MM.1S (cell line): ENCODE measurements around the gene HIGD2A.

ENCODE experiments used
- DNase-seq: peaks from one replicate; pipeline ENCODE4 v3.0.0-alpha.2; 2015
- H2AFZ ChIP-seq: fragments of 300-600 bp; sonication (generic); 2 replicates; pipeline ENCODE4 v1.6.0; 2016; ENCODE audit warnings: antibody characterized with exemption, low read length
- H3F3A ChIP-seq: fragments of 300-600 bp; sonication (generic); 2 replicates; pipeline ENCODE4 v1.6.1; 2016; ENCODE audit warnings: mild to moderate bottlenecking, antibody characterized with exemption, low read length, moderate library complexity, mixed read lengths; ENCODE audit not compliant: insufficient read depth
- H3K27ac ChIP-seq: fragments of 300-600 bp; sonication (generic); 2 replicates; pipeline ENCODE4 v1.5.1; 2016; ENCODE audit warnings: mild to moderate bottlenecking, low read length
- H3K27me3 ChIP-seq: fragments of 300-600 bp; sonication (generic); replicated peaks from 2 replicates; pipeline ENCODE4 v1.6.0; 2016; ENCODE audit warnings: low read length; ENCODE audit not compliant: insufficient read depth
- H3K36me3 ChIP-seq: fragments of 300-600 bp; sonication (generic); replicated peaks from 2 replicates; pipeline ENCODE4 v1.6.1; 2016; ENCODE audit warnings: mild to moderate bottlenecking, low read length, mixed read lengths; ENCODE audit not compliant: insufficient read depth
- H3K4me1 ChIP-seq: fragments of 300-600 bp; sonication (generic); 2 replicates; pipeline ENCODE4 v1.6.1; 2016; ENCODE audit warnings: low read length, mixed read lengths
- H3K4me2 ChIP-seq: fragments of 300-600 bp; sonication (generic); 2 replicates; pipeline ENCODE4 v1.6.0; 2016; ENCODE audit warnings: low read depth, low read length
- H3K4me3 ChIP-seq: fragments of 300-600 bp; sonication (generic); 2 replicates; pipeline ENCODE4 v1.5.1; 2016; ENCODE audit warnings: low read length, mixed read lengths
- H3K79me2 ChIP-seq: fragments of 300-600 bp; sonication (generic); 2 replicates; pipeline ENCODE4 v1.6.1; 2016; ENCODE audit warnings: mixed run types, low read length, mixed read lengths
- H3K9ac ChIP-seq: fragments of 300-600 bp; sonication (generic); 2 replicates; pipeline ENCODE4 v1.6.1; 2016; ENCODE audit warnings: low read length, mixed read lengths
- H3K9me2 ChIP-seq: fragments of 300-600 bp; sonication (generic); replicated peaks from 2 replicates; pipeline ENCODE4 v1.6.1; 2016; ENCODE audit warnings: mild to moderate bottlenecking, low read length, mixed read lengths; ENCODE audit not compliant: insufficient read depth
- H3K9me3 ChIP-seq: fragments of 300-600 bp; sonication (generic); replicated peaks from 2 replicates; pipeline ENCODE4 v1.6.1; 2016; ENCODE audit warnings: mild to moderate bottlenecking, low read length, mixed read lengths; ENCODE audit not compliant: insufficient read depth
- H4K20me1 ChIP-seq: fragments of 300-600 bp; sonication (generic); 2 replicates; pipeline ENCODE4 v1.6.1; 2016; ENCODE audit warnings: mild to moderate bottlenecking, low read length, moderate library complexity, mixed read lengths; ENCODE audit not compliant: insufficient read depth
- CTCF ChIP-seq: fragments of 300-600 bp; sonication (generic); IDR thresholded peaks from 2 replicates; pipeline ENCODE4 v1.5.1; 2016; ENCODE audit warnings: antibody characterized with exemption, low read length, mixed read lengths
- EZH2 ChIP-seq: fragments of 300-600 bp; sonication (generic); optimal IDR thresholded peaks from 2 replicates; pipeline ENCODE3; 2017; ENCODE audit warnings: low read depth, mild to moderate bottlenecking, antibody characterized with exemption, low read length, mixed read lengths
- EZH2phosphoT487 ChIP-seq: fragments of 300-600 bp; sonication (generic); IDR thresholded peaks from 2 replicates; pipeline ENCODE4 v1.6.1; 2018; ENCODE audit warnings: antibody characterized with exemption, low read length

The HIGD2A gene

GRCh38 chr5:176387384-176387925, 1.1 kb upstream of the HIGD2A start:
- peak overlapping the region; percentile 88 for H3K4me3 ChIP-seq
- no peaks in the 10 kb centered on the region for H3K27me3 ChIP-seq
- H3K9me2 ChIP-seq, result no peaks in the 10 kb centered on the region
- no peaks in the 10 kb centered on the region for H3K9me3 ChIP-seq
- peaks cover 14% of the 10 kb centered on the region; the same call in 1 of the 2 replicates for H3K36me3 ChIP-seq
- no peak overlapping the region for H2AFZ ChIP-seq
- peak overlapping the region; percentile 63 for H3K4me2 ChIP-seq
- H3F3A ChIP-seq, result peaks cover 7% of the 10 kb centered on the region; the same call in 1 of the 2 replicates
- H3K27ac ChIP-seq, result no peak overlapping the region
- H3K9ac ChIP-seq, result peak overlapping the region; percentile 98
- peak; percentile 31 for DNase-seq
- peaks cover 5% of the 10 kb centered on the region; the same call in 1 of the 2 replicates for H3K4me1 ChIP-seq
- peaks cover 69% of the 10 kb centered on the region for H3K79me2 ChIP-seq
- TF ChIP-seq CTCF (peak; percentile 21; the same call in 1 of the 2 replicates), EZH2 (no peak)
- peaks cover 8% of the 10 kb centered on the region; the same call in 1 of the 2 replicates for H4K20me1 ChIP-seq

- peak overlapping the region; percentile 63 for H3K4me2 ChIP-seq
- H3K9me2 ChIP-seq, result no peaks in the 10 kb centered on the region
- peak overlapping the region; percentile 35; the same call in 1 of the 2 replicates for H2AFZ ChIP-seq
- peaks cover 69% of the 10 kb centered on the region for H3K79me2 ChIP-seq
- H3K4me3 ChIP-seq, result peak overlapping the region; percentile 88
- H3K27ac ChIP-seq, result peak overlapping the region; percentile 90; the same call in 1 of the 2 replicates
- DNase-seq, result peak; percentile 18
- H3K4me1 ChIP-seq, result peaks cover 5% of the 10 kb centered on the region; the same call in 1 of the 2 replicates
- no peak for TF ChIP-seq EZH2
- no peak for TF ChIP-seq CTCF
- TF ChIP-seq EZH2phosphoT487, result no peak
- no peaks in the 10 kb centered on the region for H3K9me3 ChIP-seq
- peaks cover 8% of the 10 kb centered on the region; the same call in 1 of the 2 replicates for H4K20me1 ChIP-seq
- peaks cover 7% of the 10 kb centered on the region; the same call in 1 of the 2 replicates for H3F3A ChIP-seq
- peak overlapping the region; percentile 98 for H3K9ac ChIP-seq
- H3K36me3 ChIP-seq, result peaks cover 14% of the 10 kb centered on the region; the same call in 1 of the 2 replicates
- no peaks in the 10 kb centered on the region for H3K27me3 ChIP-seq
Observed at GRCh38 chr5:176388003-176388443, 528 bp upstream of the HIGD2A start.

GRCh38 chr5:176389135-176390123, 878 bp downstream of the HIGD2A start:
- no peak for TF ChIP-seq CTCF
- TF ChIP-seq EZH2, result no peak
- TF ChIP-seq EZH2phosphoT487, result no peak
- Histone ChIP-seq H3K36me3 (peaks cover 14% of the 10 kb centered on the region; the same call in 1 of the 2 replicates), H3K9ac (peak overlapping the region; percentile 98), H3K27me3 (no peaks in the 10 kb centered on the region), H2AFZ (peak overlapping the region; percentile 55; the same call in 1 of the 2 replicates), H3K9me3 (no peaks in the 10 kb centered on the region), H3K4me2 (peak overlapping the region; percentile 90), H3K4me3 (peak overlapping the region; percentile 88), H3K9me2 (no peaks in the 10 kb centered on the region), H3K79me2 (peaks cover 64% of the 10 kb centered on the region), H3K4me1 (peaks cover 5% of the 10 kb centered on the region; the same call in 1 of the 2 replicates), H3F3A (peaks cover 7% of the 10 kb centered on the region; the same call in 1 of the 2 replicates), H3K27ac (peak overlapping the region; percentile 90; the same call in 1 of the 2 replicates), H4K20me1 (peaks cover 8% of the 10 kb centered on the region; the same call in 1 of the 2 replicates)
- no peak for DNase-seq
